ENCODE results near the gene FOXP2. TPM values are rescaled to one million over a fixed set of nuclear protein-coding genes. Genes with fewer than 3 reads are reported as not detected.

FOXP2 gene
- total and polyA plus RNA-seq, 4 donors: 1.2 to 7.4 (median 5.7) TPM

DNA sequence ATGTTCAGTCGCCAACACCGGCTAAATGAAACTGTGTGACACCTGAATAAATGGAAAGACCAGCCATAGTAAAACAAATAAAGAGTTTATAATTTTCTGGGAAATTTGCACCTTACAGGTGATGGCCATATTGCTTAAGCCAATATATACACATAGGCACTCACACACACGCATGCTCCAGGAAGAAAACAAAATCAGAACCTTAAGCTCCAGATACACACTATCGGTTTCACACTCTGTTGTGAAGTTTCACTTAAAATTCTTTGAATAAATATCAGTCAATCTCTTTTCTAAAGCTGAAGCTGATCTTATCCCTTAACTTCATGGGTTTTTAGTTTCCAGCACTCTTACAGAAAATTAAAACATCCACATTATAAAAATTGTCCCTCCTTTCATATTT, 280.6 kb downstream of the FOXP2 start (continued):
- TF ChIP-seq, protein P1, sequence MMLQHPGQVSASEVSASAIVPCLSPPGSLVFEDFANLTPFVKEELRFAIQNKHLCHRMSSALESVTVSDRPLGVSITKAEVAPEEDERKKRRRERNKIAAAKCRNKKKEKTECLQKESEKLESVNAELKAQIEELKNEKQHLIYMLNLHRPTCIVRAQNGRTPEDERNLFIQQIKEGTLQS (IDR thresholded peaks at IDR 0.05): no peak
- TF ChIP-seq, protein P2, sequence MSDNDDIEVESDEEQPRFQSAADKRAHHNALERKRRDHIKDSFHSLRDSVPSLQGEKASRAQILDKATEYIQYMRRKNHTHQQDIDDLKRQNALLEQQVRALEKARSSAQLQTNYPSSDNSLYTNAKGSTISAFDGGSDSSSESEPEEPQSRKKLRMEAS (IDR thresholded peaks at IDR 0.05): no peak

DNA sequence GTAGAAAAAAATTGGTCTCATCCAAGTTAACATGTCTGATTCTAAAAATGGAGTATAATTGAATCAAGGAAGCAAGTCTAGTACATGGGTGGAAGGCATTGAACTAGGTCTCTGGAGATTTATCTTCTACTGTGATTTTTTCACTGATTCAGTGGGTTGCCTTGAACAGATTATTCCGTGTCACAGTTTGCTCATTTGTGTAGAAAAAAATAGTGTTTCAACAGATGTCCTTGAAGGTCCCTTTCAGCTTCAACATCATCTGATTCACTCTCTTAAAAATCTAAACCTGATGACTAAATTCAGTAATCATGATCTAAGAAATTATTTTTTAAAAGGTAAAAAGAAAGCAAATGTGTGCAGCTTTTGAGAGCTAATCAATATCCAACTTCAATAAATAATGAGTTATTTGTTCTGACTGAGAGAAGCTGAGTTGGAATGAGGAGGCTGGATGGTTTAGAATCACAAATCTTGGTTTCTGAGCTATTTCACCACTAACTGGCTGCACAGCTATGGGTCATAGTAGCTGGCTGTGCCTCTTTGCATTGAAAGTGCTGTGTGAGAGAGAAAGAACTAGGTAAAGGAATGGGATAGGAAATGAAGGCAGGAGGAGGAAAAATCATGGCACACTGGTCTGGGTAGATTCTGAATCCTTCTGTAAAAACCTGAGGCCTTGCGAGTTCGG, 285.8 kb downstream of the FOXP2 start:
- WGBS: 92% methylated on average over 3 of the region's 3 CpGs
- H3K9me3 ChIP-seq (ENCODE audit: control insufficient read depth in 4 of 4, low read length in 3 of 4): no peaks in the 10 kb centered on the region
- H3K9ac ChIP-seq (ENCODE audit: low read depth in 1 of 2, low read length in 2 of 2): no peak overlapping the region
- no peak overlapping the region for H3K27ac ChIP-seq (ENCODE audit: low read depth in 1 of 2, low read length in 2 of 2)
- H3K27me3 ChIP-seq (ENCODE audit: control insufficient read depth in 4 of 4, insufficient read depth in 4 of 4, low read length in 3 of 4): no peaks in the 10 kb centered on the region
- DNase-seq (ENCODE audit: low spot score): no peak
- no peak for TF ChIP-seq FOXA1 (IDR thresholded peaks at IDR 0.05)
- no peak for TF ChIP-seq YY1 (IDR thresholded peaks at IDR 0.05)
- TF ChIP-seq, protein P1 (IDR thresholded peaks at IDR 0.05): no peak
- TF ChIP-seq JUND (IDR thresholded peaks at IDR 0.05): no peak
- TF ChIP-seq NR2F2 (IDR thresholded peaks at IDR 0.05): no peak
- TF ChIP-seq RAD21 (IDR thresholded peaks at IDR 0.05): no peak
- TF ChIP-seq HNF4G (IDR thresholded peaks at IDR 0.05): no peak
- no peak for TF ChIP-seq SP1 (IDR thresholded peaks at IDR 0.05)
- no peak for TF ChIP-seq TAF1 (conservative IDR thresholded peaks at IDR 0.05)
- TF ChIP-seq, protein P2 (IDR thresholded peaks at IDR 0.05): no peak
- TF ChIP-seq RXRA (IDR thresholded peaks at IDR 0.05): no peak
- TF ChIP-seq GABPA (IDR thresholded peaks at IDR 0.05 in 1 of 2, conservative IDR thresholded peaks at IDR 0.05 in 1 of 2): no peak
- no peak for TF ChIP-seq EGR1 (IDR thresholded peaks at IDR 0.05; ENCODE audit: low read depth in 2 of 2)
- H3K4me1 ChIP-seq (ENCODE audit: control insufficient read depth in 4 of 4, insufficient read depth in 4 of 4, low read length in 3 of 4): no peaks in the 10 kb centered on the region
- no peaks in the 10 kb centered on the region for H3K36me3 ChIP-seq (ENCODE audit: control insufficient read depth in 4 of 4, insufficient read depth in 3 of 4, low read depth in 1 of 4, low read length in 3 of 4)
- no peak overlapping the region for H3K4me3 ChIP-seq (ENCODE audit: low read depth in 1 of 3, low read length in 3 of 3)

DNA sequence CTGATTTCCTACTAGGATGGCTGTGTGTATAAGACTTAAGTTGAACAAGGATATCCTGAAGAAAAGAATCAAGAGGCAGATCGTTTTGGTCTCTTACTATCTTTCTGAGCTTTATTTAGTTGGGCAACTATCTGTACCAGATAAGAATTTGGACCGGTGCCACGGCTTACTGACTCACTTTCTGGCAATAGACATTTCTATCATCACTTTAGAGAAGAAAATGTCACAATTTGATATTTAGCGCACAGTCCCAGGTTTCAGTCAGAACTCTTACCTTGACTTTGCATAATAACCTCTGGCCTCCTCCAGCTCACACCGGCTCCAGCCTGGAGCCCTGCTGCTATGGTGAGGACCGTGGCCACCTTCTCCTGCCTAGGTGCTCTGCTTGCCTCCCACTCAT, 289.1 kb downstream of the FOXP2 start:
- Histone ChIP-seq H3K27me3 (ENCODE audit: control insufficient read depth in 4 of 4, insufficient read depth in 4 of 4, low read length in 3 of 4) (no peaks in the 10 kb centered on the region), H3K36me3 (ENCODE audit: control insufficient read depth in 4 of 4, insufficient read depth in 3 of 4, low read depth in 1 of 4, low read length in 3 of 4) (no peaks in the 10 kb centered on the region), H3K9ac (ENCODE audit: low read depth in 1 of 2, low read length in 2 of 2) (no peak overlapping the region), H3K4me3 (ENCODE audit: low read depth in 1 of 3, low read length in 3 of 3) (no peak overlapping the region), H3K9me3 (ENCODE audit: control insufficient read depth in 4 of 4, low read length in 3 of 4) (no peaks in the 10 kb centered on the region), H3K27ac (ENCODE audit: low read depth in 1 of 2, low read length in 2 of 2) (no peak overlapping the region), H3K4me1 (ENCODE audit: control insufficient read depth in 4 of 4, insufficient read depth in 4 of 4, low read length in 3 of 4) (no peaks in the 10 kb centered on the region)
- WGBS: 67% methylated on average over 6 of the region's 6 CpGs
- TF ChIP-seq EGR1 (IDR thresholded peaks at IDR 0.05; ENCODE audit: low read depth in 2 of 2) (no peak), YY1 (IDR thresholded peaks at IDR 0.05) (no peak), SP1 (IDR thresholded peaks at IDR 0.05) (no peak)
- DNase-seq (ENCODE audit: low spot score): no peak

DNA sequence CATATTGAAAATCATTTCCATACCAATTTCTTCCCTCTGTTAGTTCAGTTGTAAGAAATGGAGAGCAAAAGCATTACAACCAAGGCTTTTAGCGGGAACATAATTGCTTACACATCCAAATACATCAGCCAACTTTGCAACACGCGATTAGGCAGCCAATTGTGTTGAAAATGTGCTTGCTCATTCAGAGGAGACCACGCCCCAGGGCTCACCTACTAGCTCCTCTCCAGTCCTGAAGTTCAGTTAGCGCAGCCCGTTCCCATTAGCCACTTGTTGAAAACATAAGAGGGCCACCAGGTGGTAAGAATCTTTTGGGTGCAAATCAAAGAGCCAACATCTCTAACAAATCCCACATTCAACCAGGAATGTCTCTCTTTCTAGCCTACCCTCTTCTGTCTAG, 294.0 kb downstream of the FOXP2 start:
- WGBS: 82% methylated on average over 6 of the region's 6 CpGs
- no peaks in the 10 kb centered on the region for H3K4me1 ChIP-seq (ENCODE audit: control insufficient read depth in 4 of 4, insufficient read depth in 4 of 4, low read length in 3 of 4)
- H3K4me3 ChIP-seq (ENCODE audit: low read depth in 1 of 3, low read length in 3 of 3): no peak overlapping the region
- no peaks in the 10 kb centered on the region for H3K36me3 ChIP-seq (ENCODE audit: control insufficient read depth in 4 of 4, insufficient read depth in 3 of 4, low read depth in 1 of 4, low read length in 3 of 4)
- no peaks in the 10 kb centered on the region for H3K27me3 ChIP-seq (ENCODE audit: control insufficient read depth in 4 of 4, insufficient read depth in 4 of 4, low read length in 3 of 4)
- no peak overlapping the region for H3K9ac ChIP-seq (ENCODE audit: low read depth in 1 of 2, low read length in 2 of 2)
- TF ChIP-seq, protein P2 (IDR thresholded peaks at IDR 0.05): no peak
- TF ChIP-seq HNF4A (conservative IDR thresholded peaks at IDR 0.05): no peak
- no peak for TF ChIP-seq EGR1 (IDR thresholded peaks at IDR 0.05; ENCODE audit: low read depth in 2 of 2)
- no peak for TF ChIP-seq TAF1 (conservative IDR thresholded peaks at IDR 0.05)
- no peak for TF ChIP-seq HNF4G (IDR thresholded peaks at IDR 0.05)
- TF ChIP-seq FOXA2 (IDR thresholded peaks at IDR 0.05): no peak
- no peak for TF ChIP-seq YY1 (IDR thresholded peaks at IDR 0.05)
- no peak for TF ChIP-seq JUND (IDR thresholded peaks at IDR 0.05)
- TF ChIP-seq, protein P3, sequence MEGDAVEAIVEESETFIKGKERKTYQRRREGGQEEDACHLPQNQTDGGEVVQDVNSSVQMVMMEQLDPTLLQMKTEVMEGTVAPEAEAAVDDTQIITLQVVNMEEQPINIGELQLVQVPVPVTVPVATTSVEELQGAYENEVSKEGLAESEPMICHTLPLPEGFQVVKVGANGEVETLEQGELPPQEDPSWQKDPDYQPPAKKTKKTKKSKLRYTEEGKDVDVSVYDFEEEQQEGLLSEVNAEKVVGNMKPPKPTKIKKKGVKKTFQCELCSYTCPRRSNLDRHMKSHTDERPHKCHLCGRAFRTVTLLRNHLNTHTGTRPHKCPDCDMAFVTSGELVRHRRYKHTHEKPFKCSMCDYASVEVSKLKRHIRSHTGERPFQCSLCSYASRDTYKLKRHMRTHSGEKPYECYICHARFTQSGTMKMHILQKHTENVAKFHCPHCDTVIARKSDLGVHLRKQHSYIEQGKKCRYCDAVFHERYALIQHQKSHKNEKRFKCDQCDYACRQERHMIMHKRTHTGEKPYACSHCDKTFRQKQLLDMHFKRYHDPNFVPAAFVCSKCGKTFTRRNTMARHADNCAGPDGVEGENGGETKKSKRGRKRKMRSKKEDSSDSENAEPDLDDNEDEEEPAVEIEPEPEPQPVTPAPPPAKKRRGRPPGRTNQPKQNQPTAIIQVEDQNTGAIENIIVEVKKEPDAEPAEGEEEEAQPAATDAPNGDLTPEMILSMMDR (IDR thresholded peaks at IDR 0.05; ENCODE audit: low read depth, low read length, missing input control): no peak
- TF ChIP-seq RAD21 (IDR thresholded peaks at IDR 0.05): no peak
- no peak for TF ChIP-seq GABPA (IDR thresholded peaks at IDR 0.05 in 1 of 2, conservative IDR thresholded peaks at IDR 0.05 in 1 of 2)
- TF ChIP-seq SP1 (IDR thresholded peaks at IDR 0.05): no peak
- TF ChIP-seq, protein P4, sequence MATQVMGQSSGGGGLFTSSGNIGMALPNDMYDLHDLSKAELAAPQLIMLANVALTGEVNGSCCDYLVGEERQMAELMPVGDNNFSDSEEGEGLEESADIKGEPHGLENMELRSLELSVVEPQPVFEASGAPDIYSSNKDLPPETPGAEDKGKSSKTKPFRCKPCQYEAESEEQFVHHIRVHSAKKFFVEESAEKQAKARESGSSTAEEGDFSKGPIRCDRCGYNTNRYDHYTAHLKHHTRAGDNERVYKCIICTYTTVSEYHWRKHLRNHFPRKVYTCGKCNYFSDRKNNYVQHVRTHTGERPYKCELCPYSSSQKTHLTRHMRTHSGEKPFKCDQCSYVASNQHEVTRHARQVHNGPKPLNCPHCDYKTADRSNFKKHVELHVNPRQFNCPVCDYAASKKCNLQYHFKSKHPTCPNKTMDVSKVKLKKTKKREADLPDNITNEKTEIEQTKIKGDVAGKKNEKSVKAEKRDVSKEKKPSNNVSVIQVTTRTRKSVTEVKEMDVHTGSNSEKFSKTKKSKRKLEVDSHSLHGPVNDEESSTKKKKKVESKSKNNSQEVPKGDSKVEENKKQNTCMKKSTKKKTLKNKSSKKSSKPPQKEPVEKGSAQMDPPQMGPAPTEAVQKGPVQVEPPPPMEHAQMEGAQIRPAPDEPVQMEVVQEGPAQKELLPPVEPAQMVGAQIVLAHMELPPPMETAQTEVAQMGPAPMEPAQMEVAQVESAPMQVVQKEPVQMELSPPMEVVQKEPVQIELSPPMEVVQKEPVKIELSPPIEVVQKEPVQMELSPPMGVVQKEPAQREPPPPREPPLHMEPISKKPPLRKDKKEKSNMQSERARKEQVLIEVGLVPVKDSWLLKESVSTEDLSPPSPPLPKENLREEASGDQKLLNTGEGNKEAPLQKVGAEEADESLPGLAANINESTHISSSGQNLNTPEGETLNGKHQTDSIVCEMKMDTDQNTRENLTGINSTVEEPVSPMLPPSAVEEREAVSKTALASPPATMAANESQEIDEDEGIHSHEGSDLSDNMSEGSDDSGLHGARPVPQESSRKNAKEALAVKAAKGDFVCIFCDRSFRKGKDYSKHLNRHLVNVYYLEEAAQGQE (IDR thresholded peaks at IDR 0.05): no peak
- no peak for TF ChIP-seq RXRA (IDR thresholded peaks at IDR 0.05)
- TF ChIP-seq, protein P1 (IDR thresholded peaks at IDR 0.05): no peak
- no peak for DNase-seq (ENCODE audit: low spot score)
- no peaks in the 10 kb centered on the region for H3K9me3 ChIP-seq (ENCODE audit: control insufficient read depth in 4 of 4, low read length in 3 of 4)
- H3K27ac ChIP-seq (ENCODE audit: low read depth in 1 of 2, low read length in 2 of 2): no peak overlapping the region
